Panc1 (cell line): ENCODE data around the gene BTBD2. TPM values are rescaled to one million over a fixed set of nuclear protein-coding genes. Genes with fewer than 3 reads are reported as not detected.

Experiments
- ATAC-seq: fragments of 200-7000 bp; cut with Tn5 transposase; 2 replicates; pipeline ENCODE4 v1.9.1; 2020; ENCODE audit warnings: mild to moderate bottlenecking, moderate library complexity
- BruUV-seq: library from RNA; stranded (reverse); fragments of 400-500 nt; replicated peaks from 2 replicates; lab custom pipeline; 2021; lab: Mats Ljungman, UMichigan
- CTCF ChIA-PET: fragments of 300-600 bp; sonication (Branson Sonifier 250); formaldehyde crosslinking; loops from one replicate; lab custom pipeline; 2022; ENCODE audit warnings: antibody characterized with exemption; lab: Charles Lee
- POLR2A ChIA-PET: fragments of 300-600 bp; sonication (Branson Sonifier 250); formaldehyde crosslinking; loops from one replicate; lab custom pipeline; 2022; ENCODE audit warnings: antibody characterized with exemption; lab: Charles Lee
- DNase-seq: peaks from one replicate; pipeline ENCODE4 v3.0.0-alpha.2; 2010; ENCODE audit warnings: low read depth, low spot score
- H3K27ac ChIP-seq: 2 replicates; pipeline ENCODE4 v1.5.1; 2011; ENCODE audit warnings: mild to moderate bottlenecking, low read length, inconsistent platforms
- H3K27me3 ChIP-seq: fragments of 200-500 bp; sonication (Bioruptor generic); 2 replicates; pipeline ENCODE4 v1.6.0; 2014; ENCODE audit warnings: low read length, inconsistent platforms; ENCODE audit not compliant: control insufficient read depth, insufficient read depth
- H3K36me3 ChIP-seq: fragments of 200-500 bp; sonication (Bioruptor generic); 2 replicates; pipeline ENCODE4 v1.5.1; 2014; ENCODE audit warnings: inconsistent platforms, mild to moderate bottlenecking, low read length, moderate library complexity; ENCODE audit not compliant: control insufficient read depth, insufficient read depth
- H3K4me1 ChIP-seq: 2 replicates; pipeline ENCODE4 v1.5.1; 2011; ENCODE audit warnings: inconsistent platforms, mild to moderate bottlenecking, low read length, moderate library complexity; ENCODE audit not compliant: control insufficient read depth, insufficient read depth
- H3K4me3 ChIP-seq, 2 experiments: 2 replicates each; pipeline ENCODE4 v1.5.1; 2011 to 2012; ENCODE audit warnings: low read depth in 2 of 2, low read length in 2 of 2, mild to moderate bottlenecking in 2 of 2, inconsistent platforms in 1 of 2, moderate library complexity in 1 of 2
- H3K9me3 ChIP-seq: fragments of 200-500 bp; sonication (Bioruptor generic); 2 replicates; pipeline ENCODE4 v1.5.1; 2014; ENCODE audit warnings: low read depth, mild to moderate bottlenecking, inconsistent platforms, low read length, moderate library complexity; ENCODE audit not compliant: control insufficient read depth, insufficient read depth
- CTCF ChIP-seq: fragments of 450-650 bp; IDR thresholded peaks from 2 replicates; pipeline ENCODE4 v1.5.1; 2017; ENCODE audit warnings: mild to moderate bottlenecking
- POLR2AphosphoS5 ChIP-seq: IDR thresholded peaks from 2 replicates; pipeline ENCODE4 v1.6.1; 2012; ENCODE audit warnings: mild to moderate bottlenecking, low read depth, low read length, moderate library complexity
- REST ChIP-seq, 2 experiments: IDR thresholded peaks; 2 replicates each; pipeline ENCODE4 v1.6.1; 2011 to 2012; ENCODE audit warnings: low read depth in 2 of 2, control low read depth in 1 of 2, low read length in 1 of 2, mild to moderate bottlenecking in 1 of 2, moderate library complexity in 1 of 2; ENCODE audit not compliant: insufficient read depth in 1 of 2
- SIN3A ChIP-seq: IDR thresholded peaks from 2 replicates; pipeline ENCODE4 v1.6.1; 2012; ENCODE audit warnings: low read depth, mild to moderate bottlenecking, low read length, moderate library complexity, borderline replicate concordance; ENCODE audit not compliant: insufficient read depth
- TCF7L2 ChIP-seq: IDR thresholded peaks from 2 replicates; pipeline ENCODE4 v1.6.1; 2011; ENCODE audit warnings: mild to moderate bottlenecking, low read depth, low read length, inconsistent platforms
- in situ Hi-C: cut with HindIII; loops from 2 replicates; pipeline ENCODE4 v1.10.0; 2016; ENCODE audit warnings: low sequenced_read_pairs, low pct_unique_long_range_greater_than_20kb
- intact Hi-C: fragments of 100-400 bp; cut with micrococcal nuclease; formaldehyde crosslinking; loops from one replicate; pipeline ENCODE4 v1.10.0; 2022; ENCODE audit not compliant: unreplicated experiment
- total RNA-seq: library from RNA; stranded (reverse); gene quantifications from one replicate; pipeline ENCODE4 v1.2.1, GENCODE V29; 2021; ENCODE audit not compliant: unreplicated experiment

Gene BTBD2
- total RNA-seq, 1 experiment from 2014 or later: 59.6 TPM

- BruUV-seq: TSS peak; percentile 80
- intact Hi-C loops (no loop called here), in situ Hi-C loops (no loop called here)
- ATAC-seq: peak; percentile 27
- H3K4me1 ChIP-seq: peaks cover 47% of the 10 kb centered on the region
- no peaks in the 10 kb centered on the region for H3K27me3 ChIP-seq
- TF ChIP-seq TCF7L2 (no peak), CTCF (no peak), SIN3A (no peak), POLR2AphosphoS5 (no peak), REST (IDR thresholded peaks at IDR 0.05; ENCODE audit: insufficient read depth in 1 of 2, low read depth in 2 of 2, low read length in 1 of 2) (no peak)
- peak overlapping the region; percentile 75 for H3K27ac ChIP-seq
- DNase-seq: no peak
- peak overlapping the region; percentile 78 to 84 for H3K4me3 ChIP-seq
- H3K9me3 ChIP-seq: no peaks in the 10 kb centered on the region
- CTCF ChIA-PET: no interaction called here
- POLR2A ChIA-PET: interaction anchor here (0.6 kb wide), 1 partner anchor 148 kb away, joined by 5 read pairs; no protein-coding TSS in a partner anchor
- H3K36me3 ChIP-seq: peaks cover 6% of the 10 kb centered on the region; the same call in 1 of the 2 replicates
Measured at GRCh38 chr19:2048959-2049740, 33.6 kb upstream of the BTBD2 start.

GRCh38 chr19:2048104-2048958, 32.8 kb upstream of the BTBD2 start:
- intact Hi-C loops: no loop called here
- DNase-seq (no peak), ATAC-seq (no peak)
- H3K4me1 ChIP-seq: peaks cover 42% of the 10 kb centered on the region
- H3K27ac ChIP-seq: peak overlapping the region; percentile 75
- H3K9me3 ChIP-seq: no peaks in the 10 kb centered on the region
- peaks cover 6% of the 10 kb centered on the region; the same call in 1 of the 2 replicates for H3K36me3 ChIP-seq
- ChIA-PET POLR2A (no interaction called here), CTCF (no interaction called here)
- TF ChIP-seq CTCF (no peak), POLR2AphosphoS5 (no peak), REST (IDR thresholded peaks at IDR 0.05; ENCODE audit: insufficient read depth in 1 of 2, low read depth in 2 of 2, low read length in 1 of 2) (no peak), SIN3A (no peak), TCF7L2 (no peak)
- in situ Hi-C loops: no loop called here
- peak overlapping the region; percentile 78 to 84 for H3K4me3 ChIP-seq
- BruUV-seq: no TSS peak
- H3K27me3 ChIP-seq: no peaks in the 10 kb centered on the region
